Measurements from ENCODE around the gene MBD3L2.
"Not testable (repeated sequence)": the region's sequence is repeated elsewhere in the genome, so short reads cannot be mapped to it uniquely, and the experiment has no call there.

The MBD3L2 gene

DNA sequence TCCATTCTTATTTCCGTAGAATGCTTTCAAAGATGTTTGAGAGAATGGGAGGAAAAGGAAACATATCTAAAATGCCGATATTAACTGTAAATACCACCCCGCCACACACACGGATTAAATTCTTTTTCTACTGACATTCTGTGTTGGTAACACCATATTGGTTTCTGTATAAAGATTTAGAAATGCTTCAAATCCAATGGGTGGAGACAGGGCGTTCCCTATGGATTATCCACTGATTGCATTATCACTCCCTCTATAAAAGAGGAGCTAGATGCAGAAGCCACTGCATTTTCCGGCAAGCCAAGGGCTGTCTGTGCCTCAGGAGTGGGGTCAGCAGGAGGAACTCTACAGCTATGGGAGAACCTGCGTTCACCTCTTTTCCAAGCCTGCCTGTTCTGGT, at the start of gene MBD3L2:
TSS of gene MBD3L2 (plus strand) at position 301 of the 400 bp plus-strand sequence. CDS start at position 354, 53 bp downstream.
- not testable (repeated sequence) for DNase-seq

DNA sequence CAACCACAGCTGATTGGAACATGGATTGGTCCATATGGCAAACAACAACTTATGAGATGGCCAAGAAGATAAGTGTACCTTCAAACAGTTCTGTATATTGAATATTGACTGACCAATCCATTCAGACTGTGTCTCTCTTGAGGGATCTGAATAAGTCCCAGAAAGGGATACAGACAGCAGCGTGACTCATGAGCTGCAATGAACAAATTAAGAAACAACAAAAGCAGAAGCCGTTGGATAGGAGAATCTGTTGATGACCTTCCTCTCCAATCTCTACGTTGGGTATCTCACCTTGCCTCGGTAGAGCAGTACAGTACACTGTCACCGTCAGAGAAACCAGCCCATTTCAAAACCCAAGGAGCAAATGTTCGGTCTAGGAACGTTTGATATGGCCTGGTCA, 49.2 kb upstream of the MBD3L2 start:
- DNase-seq, result no peak

DNA sequence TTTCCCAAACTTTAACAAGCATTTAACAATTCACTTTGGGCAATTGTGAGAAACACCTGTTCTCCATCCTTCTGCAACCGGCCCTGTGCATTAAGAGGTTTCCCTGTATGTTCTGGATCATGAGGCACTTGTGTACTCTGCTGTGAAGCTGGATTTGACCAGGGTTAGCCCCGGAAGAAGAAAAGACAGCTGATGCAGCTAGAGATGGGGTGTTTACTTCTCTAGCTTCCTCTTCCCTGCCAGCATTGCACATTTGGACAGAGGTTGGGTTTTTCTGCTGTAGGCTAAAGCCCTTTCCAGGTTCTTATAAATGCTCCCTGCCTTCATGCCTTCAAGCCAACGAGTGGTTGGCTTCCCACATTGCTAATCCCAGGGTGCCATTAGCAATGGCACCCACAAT, 48.8 kb upstream of the MBD3L2 start:
- DNase-seq, result no peak

DNA sequence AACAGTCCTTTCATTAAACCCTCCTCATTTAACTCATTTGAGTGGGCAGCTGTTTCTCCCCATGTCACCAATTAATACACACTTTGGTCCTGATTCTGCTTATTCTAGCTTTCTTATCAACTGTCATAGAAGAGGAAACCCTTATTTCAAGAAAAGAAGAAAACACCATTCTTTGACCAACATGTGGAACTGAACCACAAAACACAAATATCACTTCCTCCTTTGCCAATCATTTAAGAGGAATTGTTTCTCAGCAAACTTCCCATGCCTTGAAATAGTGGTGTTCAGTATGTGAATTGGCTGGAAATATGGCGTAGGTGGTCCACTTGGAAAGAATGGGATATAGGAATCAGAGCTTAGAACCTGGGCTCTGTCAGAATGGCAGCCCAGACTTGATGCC, 48.3 kb upstream of the MBD3L2 start:
- no peak for DNase-seq

DNA sequence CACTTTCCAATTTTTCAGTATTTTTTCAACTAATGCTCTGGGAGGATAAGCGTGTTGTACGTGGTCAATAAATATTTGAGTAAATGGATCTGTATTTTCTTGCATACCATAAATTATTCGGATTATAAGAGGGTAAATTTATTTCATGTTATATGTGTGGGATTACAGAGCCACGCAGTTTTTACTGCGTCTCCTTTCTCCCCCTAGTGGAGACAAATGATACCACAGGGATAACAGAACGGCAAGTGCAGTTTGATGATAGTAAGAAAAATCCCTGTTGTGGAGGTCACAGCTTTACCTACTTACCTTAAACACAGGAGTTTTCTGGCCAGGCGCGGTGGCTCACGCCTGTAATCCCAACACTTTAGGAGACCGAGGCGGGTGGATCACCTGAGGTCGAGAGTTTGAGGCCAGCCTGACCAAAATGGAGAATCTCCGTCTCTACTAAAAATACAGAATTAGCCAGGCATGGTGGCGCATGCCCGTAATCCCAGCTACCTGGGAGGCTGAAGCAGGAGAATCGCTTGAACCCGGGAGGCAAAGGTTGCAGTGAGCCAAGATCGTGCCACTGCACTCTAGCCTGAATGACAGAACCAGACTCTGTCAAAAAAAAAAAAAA, 44.7 kb upstream of the MBD3L2 start:
- no peak for DNase-seq

DNA sequence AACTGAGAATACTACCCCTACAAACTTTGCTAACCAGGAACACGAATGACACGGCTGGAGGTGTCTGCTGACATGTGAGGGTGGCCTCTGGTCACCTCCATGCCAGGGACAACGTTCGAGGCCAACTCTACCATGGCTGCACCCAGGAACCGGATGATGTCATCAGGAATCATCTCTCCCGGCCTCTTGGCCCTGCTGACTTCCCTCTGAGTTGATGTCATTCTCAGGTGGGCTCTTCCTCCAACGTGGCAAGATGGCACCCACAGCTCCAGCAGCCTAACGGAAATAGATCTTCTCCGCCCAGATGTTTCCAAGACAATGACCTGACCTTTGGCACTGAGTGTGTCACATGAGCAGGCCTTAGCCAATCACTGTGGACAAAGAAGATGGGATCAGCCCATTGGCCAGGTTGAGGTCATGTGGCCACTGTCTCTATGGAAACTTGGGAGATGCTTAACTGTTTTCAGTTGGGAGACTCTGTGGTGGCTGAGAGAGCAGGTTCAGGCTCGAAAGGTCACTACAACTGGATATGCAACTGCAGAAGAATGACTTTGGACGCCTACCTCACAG, 42.9 kb upstream of the MBD3L2 start:
- DNase-seq, result no peak

DNA sequence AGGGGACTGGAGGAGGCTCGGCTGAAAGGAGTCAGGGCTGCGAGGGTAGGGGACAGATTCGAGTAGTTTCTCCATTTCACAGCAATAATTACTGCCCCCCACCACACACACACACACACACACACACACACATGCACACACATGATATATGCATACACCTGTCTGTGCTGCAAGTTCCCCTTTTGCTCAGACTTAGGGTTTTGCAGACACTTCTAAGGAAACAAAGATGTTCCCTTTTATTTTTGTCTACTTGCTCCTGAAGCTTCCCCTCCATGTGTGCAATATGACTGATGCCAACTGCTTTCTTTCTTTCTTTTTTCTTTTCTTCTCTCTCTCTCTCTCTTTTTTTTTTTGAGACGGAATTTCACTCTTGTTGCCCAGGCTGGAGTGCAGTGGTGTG, 41.3 kb upstream of the MBD3L2 start:
- DNase-seq, result no peak

DNA sequence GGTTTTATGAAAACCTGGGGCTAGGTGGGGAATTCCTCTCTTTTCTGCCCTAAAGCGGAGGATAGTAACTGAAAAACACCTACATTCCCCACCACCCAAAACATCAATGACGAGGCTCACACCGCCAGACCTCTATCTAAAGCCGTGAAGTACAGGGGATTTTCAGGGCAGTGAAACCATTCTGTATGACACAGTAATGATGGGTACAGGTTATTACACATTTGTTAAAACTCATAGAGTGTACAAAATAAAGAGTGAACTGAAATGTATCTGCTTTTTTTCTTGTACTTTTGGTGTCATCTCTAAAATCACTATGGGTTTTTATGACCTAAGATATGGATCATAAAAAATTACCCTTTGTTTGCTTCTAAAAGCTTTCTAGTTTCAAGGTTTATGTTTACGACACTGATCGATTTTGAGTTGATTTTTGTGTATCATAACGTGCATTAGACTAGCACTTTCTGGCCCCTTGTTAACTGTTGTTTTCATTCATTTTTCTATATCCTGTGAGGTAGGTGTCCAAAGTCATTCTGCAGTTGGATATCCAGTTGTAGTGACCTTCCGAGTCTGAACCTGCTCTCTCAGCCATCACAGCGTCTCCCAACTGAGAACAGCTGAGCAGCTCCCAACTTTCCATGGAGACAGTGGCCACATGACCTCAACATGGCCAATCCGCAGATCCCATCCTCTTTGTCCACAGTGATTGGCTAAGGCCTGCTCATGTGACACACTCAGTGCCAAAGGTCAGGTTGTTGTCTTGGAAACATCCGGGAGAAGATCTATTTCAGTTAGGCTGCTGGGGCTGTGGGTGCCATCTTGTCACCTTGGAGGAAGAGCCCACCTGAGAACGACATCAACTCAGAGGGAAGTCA, 38.2 kb upstream of the MBD3L2 start:
- DNase-seq, result peak; percentile 25 to 55

DNA sequence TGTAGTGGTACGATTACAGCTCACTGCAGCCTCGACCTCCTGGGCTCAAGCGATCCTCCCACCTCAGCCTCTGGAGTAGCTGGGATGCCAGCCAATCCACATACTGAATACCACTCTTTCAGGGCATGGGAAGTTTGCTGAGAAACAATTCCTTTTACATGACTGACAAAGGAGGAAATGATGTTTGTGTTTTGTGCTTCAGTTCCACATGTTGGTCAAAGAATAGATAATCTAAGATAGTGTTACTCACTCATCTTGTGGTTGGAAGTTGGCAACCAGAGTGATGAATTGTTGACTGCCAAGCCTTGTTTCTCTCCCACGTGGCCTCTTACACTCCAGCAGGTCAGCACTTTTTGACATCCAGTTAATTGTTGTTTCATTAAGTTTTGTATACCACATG, 35.4 kb upstream of the MBD3L2 start:
- no peak for DNase-seq

DNA sequence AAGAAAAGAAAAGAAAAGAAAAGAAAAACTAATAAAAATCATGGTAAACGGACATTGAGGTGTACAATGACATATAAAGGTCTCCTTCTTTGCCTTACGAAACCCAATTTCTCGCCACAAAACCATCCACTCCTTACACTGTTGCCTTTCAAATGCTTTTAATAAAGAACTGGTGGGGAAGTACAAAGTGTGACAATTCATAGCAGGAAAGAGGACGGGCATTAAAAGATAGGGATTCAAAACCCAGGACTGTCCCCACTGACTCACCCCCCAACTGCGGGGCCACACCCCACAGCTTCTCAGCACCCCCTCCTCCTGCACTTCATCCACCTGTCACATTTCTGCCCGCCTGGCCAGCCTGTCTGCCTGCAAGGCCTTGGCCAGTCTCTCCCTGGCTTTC, 30.3 kb upstream of the MBD3L2 start:
- DNase-seq, result no peak

DNA sequence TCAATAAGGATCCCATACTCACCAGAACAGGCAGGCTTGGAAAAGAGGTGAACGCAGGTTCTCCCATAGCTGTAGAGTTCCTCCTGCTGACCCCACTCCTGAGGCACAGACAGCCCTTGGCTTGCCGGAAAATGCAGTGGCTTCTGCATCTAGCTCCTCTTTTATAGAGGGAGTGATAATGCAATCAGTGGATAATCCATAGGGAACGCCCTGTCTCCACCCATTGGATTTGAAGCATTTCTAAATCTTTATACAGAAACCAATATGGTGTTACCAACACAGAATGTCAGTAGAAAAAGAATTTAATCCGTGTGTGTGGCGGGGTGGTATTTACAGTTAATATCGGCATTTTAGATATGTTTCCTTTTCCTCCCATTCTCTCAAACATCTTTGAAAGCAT, 27.8 kb upstream of the MBD3L2 start, which contains the start of gene MBD3L2B:
TSS of gene MBD3L2B (minus strand) at position 101 of the 400 bp plus-strand sequence. CDS start at position 67, 34 bp downstream.
- not testable (repeated sequence) for DNase-seq

DNA sequence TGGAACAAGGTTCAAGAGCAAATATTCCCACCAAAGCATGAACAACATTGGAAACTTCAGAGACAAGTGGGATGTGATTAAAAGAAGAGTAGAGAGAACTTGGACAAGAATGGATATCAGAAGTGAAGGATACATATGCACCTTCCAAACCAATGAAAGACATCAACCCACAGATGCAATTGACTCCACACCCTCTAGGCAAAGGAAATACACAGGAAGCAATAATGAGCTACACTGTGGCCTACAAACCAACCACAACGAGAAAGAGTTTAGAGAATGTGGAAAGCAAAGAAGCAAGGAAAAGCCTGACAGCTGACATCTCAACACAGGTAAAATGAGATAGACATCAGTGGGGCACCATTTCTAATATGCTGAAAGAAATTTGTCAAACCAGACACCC, 20.3 kb upstream of the MBD3L2 start:
- DNase-seq, result not testable (repeated sequence)

DNA sequence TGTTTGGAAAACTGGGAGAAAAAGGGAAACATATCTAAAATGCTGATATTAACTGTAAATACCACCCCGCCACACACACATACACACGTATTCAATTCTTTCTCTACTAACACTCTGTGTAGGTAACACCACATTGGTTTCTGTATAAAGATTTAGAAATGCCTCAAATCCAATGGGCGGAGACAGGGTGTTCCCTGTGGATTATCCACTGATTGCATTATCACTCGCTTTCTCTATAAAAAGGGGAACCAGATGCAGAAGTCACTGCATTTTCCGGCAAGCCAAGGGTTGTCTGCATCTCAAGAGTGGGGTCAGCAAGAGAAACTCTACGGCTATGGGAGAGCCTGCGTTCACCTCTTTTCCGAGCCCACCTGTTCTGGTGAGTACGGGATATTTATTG, 18.8 kb upstream of the MBD3L2 start, which contains the start of gene MBD3L5:
TSS of gene MBD3L5 (plus strand) at position 301 of the 400 bp plus-strand sequence. CDS start at position 335, 34 bp downstream.
- not testable (repeated sequence) for DNase-seq

DNA sequence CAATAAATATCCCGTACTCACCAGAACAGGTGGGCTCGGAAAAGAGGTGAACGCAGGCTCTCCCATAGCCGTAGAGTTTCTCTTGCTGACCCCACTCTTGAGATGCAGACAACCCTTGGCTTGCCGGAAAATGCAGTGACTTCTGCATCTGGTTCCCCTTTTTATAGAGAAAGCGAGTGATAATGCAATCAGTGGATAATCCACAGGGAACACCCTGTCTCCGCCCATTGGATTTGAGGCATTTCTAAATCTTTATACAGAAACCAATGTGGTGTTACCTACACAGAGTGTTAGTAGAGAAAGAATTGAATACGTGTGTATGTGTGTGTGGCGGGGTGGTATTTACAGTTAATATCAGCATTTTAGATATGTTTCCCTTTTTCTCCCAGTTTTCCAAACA, 9.0 kb upstream of the MBD3L2 start, which contains the start of gene MBD3L4:
TSS of gene MBD3L4 (minus strand) at position 101 of the 400 bp plus-strand sequence. CDS start at position 66, 35 bp downstream.
- DNase-seq, result not testable (repeated sequence)

DNA sequence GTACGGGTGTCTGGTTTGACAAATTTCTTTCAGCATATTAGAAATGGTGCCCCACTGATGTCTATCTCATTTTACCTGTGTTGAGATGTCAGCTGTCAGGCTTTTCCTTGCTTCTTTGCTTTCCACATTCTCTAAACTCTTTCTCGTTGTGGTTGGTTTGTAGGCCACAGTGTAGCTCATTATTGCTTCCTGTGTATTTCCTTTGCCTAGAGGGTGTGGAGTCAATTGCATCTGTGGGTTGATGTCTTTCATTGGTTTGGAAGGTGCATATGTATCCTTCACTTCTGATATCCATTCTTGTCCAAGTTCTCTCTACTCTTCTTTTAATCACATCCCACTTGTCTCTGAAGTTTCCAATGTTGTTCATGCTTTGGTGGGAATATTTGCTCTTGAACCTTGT, 7.6 kb upstream of the MBD3L2 start:
- DNase-seq, result not testable (repeated sequence)

DNA sequence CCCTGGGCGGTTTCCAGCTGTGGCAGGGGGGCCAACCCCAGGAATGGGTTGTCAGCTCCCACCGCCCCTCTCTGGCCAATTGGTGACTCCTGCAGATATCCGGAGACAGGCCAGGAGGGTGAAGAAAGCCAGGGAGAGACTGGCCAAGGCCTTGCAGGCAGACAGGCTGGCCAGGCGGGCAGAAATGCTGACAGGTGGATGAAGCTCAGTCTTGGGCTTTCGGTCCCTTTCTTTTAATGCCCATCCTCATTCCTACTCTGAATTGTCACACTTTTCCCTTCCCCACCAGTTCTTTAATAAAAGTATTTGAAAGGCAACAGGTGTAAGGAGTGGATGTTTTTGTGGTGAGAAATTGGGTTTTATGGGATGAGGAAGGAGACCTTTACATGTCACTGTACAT, 2.3 kb downstream of the MBD3L2 start:
- not testable (repeated sequence) for DNase-seq

DNA sequence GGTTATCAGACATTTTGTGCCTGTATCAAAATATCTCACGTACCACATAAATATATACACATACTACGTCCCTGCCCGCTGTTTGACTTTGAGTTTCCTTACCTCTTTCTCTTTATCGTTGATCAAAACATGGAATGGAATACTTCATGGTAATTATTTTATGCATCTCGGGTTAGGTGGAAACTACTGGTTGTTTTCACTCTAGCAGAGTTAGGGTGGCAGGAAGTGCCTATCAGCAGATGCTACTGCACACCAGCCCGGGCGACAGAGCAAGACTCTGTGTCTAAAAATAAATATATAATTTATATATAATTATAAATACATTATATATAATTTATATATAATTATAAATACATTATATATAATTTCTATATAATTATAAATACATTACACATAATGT, 3.8 kb downstream of the MBD3L2 start:
- not testable (repeated sequence) for DNase-seq

DNA sequence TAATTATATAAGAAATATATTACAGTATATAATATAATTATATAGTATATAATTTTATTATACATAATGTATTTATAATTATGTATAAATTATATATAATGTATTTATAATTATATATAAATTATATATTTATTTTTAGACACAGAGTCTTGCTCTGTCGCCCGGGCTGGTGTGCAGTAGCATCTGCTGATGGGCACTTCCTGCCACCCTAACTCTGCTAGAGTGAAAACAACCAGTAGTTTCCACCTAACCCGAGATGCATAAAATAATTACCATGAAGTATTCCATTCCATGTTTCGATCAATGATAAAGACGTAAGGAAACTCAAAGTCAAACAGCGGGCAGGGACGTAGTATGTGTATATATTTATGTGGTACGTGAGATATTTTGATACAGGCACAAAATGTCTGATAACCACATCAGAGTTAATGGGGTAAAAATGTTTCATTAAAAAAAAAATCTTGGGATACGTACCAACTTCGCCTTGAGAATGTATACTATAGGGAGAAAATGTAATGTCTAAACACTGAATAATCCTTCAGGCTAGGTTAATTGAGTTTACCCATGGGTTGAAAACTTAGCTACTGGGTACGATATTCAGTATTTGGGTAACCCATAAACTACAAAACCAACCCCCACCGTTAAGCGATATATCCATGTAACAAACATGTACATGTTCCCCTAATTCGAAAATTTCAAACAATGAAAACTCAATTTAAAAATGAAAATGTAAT, 5.7 kb downstream of the MBD3L2 start:
- not testable (repeated sequence) for DNase-seq

DNA sequence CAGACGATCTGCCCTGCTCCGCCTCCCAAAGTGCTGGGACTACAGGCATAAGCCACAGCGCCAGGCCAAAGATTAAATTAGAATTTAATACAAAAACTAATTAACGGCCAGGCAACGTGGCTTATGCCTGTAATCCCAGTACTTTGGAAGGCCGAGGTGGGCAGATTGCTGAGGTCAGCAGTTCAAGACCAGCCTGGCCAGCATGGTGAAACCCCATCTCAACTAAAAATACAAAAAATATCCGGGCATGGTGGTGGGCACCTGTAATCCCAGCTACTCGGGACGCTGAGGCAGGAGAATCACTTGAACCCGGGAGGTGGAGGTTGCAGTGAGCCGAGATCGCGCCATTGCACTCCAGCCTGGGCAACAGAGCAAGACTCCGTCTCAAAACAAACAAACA, 6.6 kb downstream of the MBD3L2 start:
- not testable (repeated sequence) for DNase-seq

DNA sequence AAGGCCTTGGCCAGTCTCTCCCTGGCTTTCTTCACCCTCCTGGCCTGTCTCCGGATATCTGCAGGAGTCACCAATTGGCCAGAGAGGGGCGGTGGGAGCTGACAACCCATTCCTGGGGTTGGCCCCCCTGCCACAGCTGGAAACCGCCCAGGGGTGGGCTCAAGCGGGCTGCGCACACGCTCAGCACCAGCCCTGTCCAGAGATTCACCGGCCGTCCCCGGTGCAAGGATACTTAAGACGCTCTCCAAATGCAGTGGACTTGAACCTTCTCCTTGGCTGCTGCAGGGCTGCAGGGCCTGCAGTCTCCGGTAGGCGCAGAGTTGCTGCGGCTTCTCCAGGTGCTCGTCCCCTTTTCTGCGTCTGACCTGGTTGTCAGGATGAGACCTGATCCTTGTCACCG, 7.2 kb downstream of the MBD3L2 start:
- DNase-seq, result not testable (repeated sequence)

DNA sequence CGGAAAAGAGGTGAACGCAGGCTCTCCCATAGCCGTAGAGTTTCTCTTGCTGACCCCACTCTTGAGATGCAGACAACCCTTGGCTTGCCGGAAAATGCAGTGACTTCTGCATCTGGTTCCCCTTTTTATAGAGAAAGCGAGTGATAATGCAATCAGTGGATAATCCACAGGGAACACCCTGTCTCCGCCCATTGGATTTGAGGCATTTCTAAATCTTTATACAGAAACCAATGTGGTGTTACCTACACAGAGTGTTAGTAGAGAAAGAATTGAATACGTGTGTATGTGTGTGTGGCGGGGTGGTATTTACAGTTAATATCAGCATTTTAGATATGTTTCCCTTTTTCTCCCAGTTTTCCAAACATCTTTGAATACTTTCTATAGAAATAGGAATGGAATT, 9.5 kb downstream of the MBD3L2 start, which contains the start of gene MBD3L3:
TSS of gene MBD3L3 (minus strand) at position 101 of the 400 bp plus-strand sequence. CDS start at position 30, 71 bp downstream.
- DNase-seq, result not testable (repeated sequence)

DNA sequence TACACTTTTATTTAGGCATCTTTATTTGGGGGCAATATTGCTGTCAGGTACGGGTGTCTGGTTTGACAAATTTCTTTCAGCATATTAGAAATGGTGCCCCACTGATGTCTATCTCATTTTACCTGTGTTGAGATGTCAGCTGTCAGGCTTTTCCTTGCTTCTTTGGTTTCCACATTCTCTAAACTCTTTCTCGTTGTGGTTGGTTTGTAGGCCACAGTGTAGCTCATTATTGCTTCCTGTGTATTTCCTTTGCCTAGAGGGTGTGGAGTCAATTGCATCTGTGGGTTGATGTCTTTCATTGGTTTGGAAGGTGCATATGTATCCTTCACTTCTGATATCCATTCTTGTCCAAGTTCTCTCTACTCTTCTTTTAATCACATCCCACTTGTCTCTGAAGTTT, 10.9 kb downstream of the MBD3L2 start:
- not testable (repeated sequence) for DNase-seq

DNA sequence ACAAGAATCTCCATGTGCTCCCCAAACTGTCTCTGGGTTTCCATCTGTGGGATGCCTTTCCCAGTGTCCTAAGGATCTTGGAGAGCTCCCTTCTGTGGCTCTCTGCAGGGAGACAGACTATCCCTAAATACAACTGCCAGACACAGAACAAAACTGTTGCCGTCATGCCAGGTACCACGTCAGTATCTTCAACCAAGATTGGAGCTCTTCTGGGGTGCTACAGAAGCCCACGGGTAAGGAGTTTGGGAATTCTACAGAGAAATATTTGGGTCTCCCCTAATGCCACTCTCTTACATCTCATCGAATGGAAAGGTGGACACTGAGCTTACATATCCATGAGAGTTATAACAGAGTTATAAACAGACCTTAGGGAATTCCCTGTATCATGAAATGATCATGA, 14.2 kb downstream of the MBD3L2 start:
- DNase-seq, result no peak
